ENCODE data around the gene SLC45A1. TPM values are rescaled to one million over a fixed set of nuclear protein-coding genes. Genes with fewer than 3 reads are reported as not detected.

SLC45A1 gene
- total RNA-seq, 3 donors from 2014 or later, result 0.73 to 3.6 (median 1.9) TPM

GRCh38 chr1:8365661-8366362 is 47.9 kb downstream of the SLC45A1 start:
- H3K27me3 ChIP-seq, result no peaks in the 10 kb centered on the region
- H3K9me3 ChIP-seq, result no peaks in the 10 kb centered on the region
- H3K36me3 ChIP-seq, result no peaks in the 10 kb centered on the region
- peak overlapping the region in 1 of 2 donors; percentile 19 for H3K27ac ChIP-seq
- peaks cover 2 to 5% of the 10 kb centered on the region in 2 donors for H3K4me1 ChIP-seq
- DNase-seq (ENCODE audit: low spot score in 2 of 2), result peak in 1 of 2 donors; percentile 43
- intact Hi-C loops (cut with DNase I; ENCODE audit: low total_unique reads), result no loop called here
- H3K4me3 ChIP-seq, result no peak overlapping the region
- TF ChIP-seq CTCF (IDR thresholded peaks at IDR 0.05), result no peak
- TF ChIP-seq POLR2A (IDR thresholded peaks at IDR 0.05), result no peak
- TF ChIP-seq POLR2AphosphoS5 (IDR thresholded peaks at IDR 0.05), result no peak

GRCh38 chr1:8367571-8368194 is 49.8 kb downstream of the SLC45A1 start:
- intact Hi-C loops (cut with DNase I; ENCODE audit: low total_unique reads), result no loop called here
- Histone ChIP-seq H3K4me3 (no peak overlapping the region), H3K27me3 (no peaks in the 10 kb centered on the region), H3K9me3 (no peaks in the 10 kb centered on the region), H3K36me3 (no peaks in the 10 kb centered on the region), H3K27ac (peak overlapping the region; percentile 1 to 29), H3K4me1 (peaks cover 2 to 22% of the 10 kb centered on the region in 2 donors)
- no peak for TF ChIP-seq POLR2A (IDR thresholded peaks at IDR 0.05)
- TF ChIP-seq CTCF (IDR thresholded peaks at IDR 0.05), result no peak
- no peak for TF ChIP-seq POLR2AphosphoS5 (IDR thresholded peaks at IDR 0.05)
- DNase-seq (ENCODE audit: low spot score in 2 of 2), result no peak

GRCh38 chr1:8368956-8369639 is 51.2 kb downstream of the SLC45A1 start:
- Histone ChIP-seq H3K4me1 (peaks cover 6 to 35% of the 10 kb centered on the region in 2 donors), H3K27ac (no peak overlapping the region), H3K9me3 (no peaks in the 10 kb centered on the region), H3K4me3 (no peak overlapping the region), H3K27me3 (no peaks in the 10 kb centered on the region), H3K36me3 (no peaks in the 10 kb centered on the region)
- TF ChIP-seq CTCF (IDR thresholded peaks at IDR 0.05), result no peak
- TF ChIP-seq POLR2AphosphoS5 (IDR thresholded peaks at IDR 0.05), result no peak
- TF ChIP-seq POLR2A (IDR thresholded peaks at IDR 0.05), result no peak
- intact Hi-C loops (cut with DNase I; ENCODE audit: low total_unique reads), result no loop called here
- DNase-seq (ENCODE audit: low spot score in 2 of 2), result no peak

- Histone ChIP-seq H3K4me1 (peaks cover 7 to 39% of the 10 kb centered on the region in 2 donors), H3K36me3 (no peaks in the 10 kb centered on the region), H3K27me3 (no peaks in the 10 kb centered on the region), H3K27ac (peak overlapping the region in 1 of 2 donors; percentile 15), H3K4me3 (no peak overlapping the region), H3K9me3 (no peaks in the 10 kb centered on the region)
- no peak for TF ChIP-seq POLR2AphosphoS5 (IDR thresholded peaks at IDR 0.05)
- TF ChIP-seq CTCF (IDR thresholded peaks at IDR 0.05), result no peak
- TF ChIP-seq POLR2A (IDR thresholded peaks at IDR 0.05), result no peak
- intact Hi-C loops (cut with DNase I; ENCODE audit: low total_unique reads), result no loop called here
- DNase-seq (ENCODE audit: low spot score in 2 of 2), result peak in 1 of 2 donors; percentile 27
These were observed 52.4 kb downstream of the SLC45A1 start for GRCh38 chr1:8370046-8370881.
